NCI-H1092 (cell line): ENCODE measurements around the gene AGBL1.
"Not testable (repeated sequence)": the region's sequence is repeated elsewhere in the genome, so short reads cannot be mapped to it uniquely, and the experiment has no call there.

Experiments
- DNase-seq: peaks from one replicate; lab custom pipeline; 2025; lab: John Stamatoyannopoulos, UW

The AGBL1 gene

GRCh38 chr15:86399041-86399954 is 319.6 kb downstream of the AGBL1 start:
- DNase-seq, result no peak

- DNase-seq, result no peak
These were observed 323.6 kb downstream of the AGBL1 start for GRCh38 chr15:86403221-86403620.

GRCh38 chr15:86403914-86404583 is 324.4 kb downstream of the AGBL1 start:
- DNase-seq, result no peak

- DNase-seq, result no peak
These were observed 328.6 kb downstream of the AGBL1 start for GRCh38 chr15:86408261-86408660.

GRCh38 chr15:86411916-86412315 is 332.2 kb downstream of the AGBL1 start:
- DNase-seq, result no peak

GRCh38 chr15:86413191-86413590 is 333.5 kb downstream of the AGBL1 start:
- DNase-seq, result no peak

GRCh38 chr15:86425746-86426145 is 346.1 kb downstream of the AGBL1 start:
- DNase-seq, result no peak

- DNase-seq, result no peak
These were observed 353.2 kb downstream of the AGBL1 start for GRCh38 chr15:86432861-86433260.

GRCh38 chr15:86433983-86434382 is 354.3 kb downstream of the AGBL1 start:
- no peak for DNase-seq

GRCh38 chr15:86439614-86440013 is 359.9 kb downstream of the AGBL1 start:
- DNase-seq, result no peak

GRCh38 chr15:86444527-86444926 is 364.9 kb downstream of the AGBL1 start:
- DNase-seq, result no peak

GRCh38 chr15:86445579-86446252 is 366.0 kb downstream of the AGBL1 start:
- no peak for DNase-seq

- DNase-seq, result no peak
These were observed 366.6 kb downstream of the AGBL1 start for GRCh38 chr15:86446253-86446640.

- not testable (repeated sequence) for DNase-seq
These were observed 385.9 kb downstream of the AGBL1 start for GRCh38 chr15:86465470-86466039.

GRCh38 chr15:86481720-86482119 is 402.0 kb downstream of the AGBL1 start:
- DNase-seq, result no peak

GRCh38 chr15:86483936-86484335 is 404.3 kb downstream of the AGBL1 start:
- DNase-seq, result no peak

GRCh38 chr15:86488046-86488445 is 408.4 kb downstream of the AGBL1 start:
- DNase-seq, result no peak

- no peak for DNase-seq
These were observed 410.3 kb downstream of the AGBL1 start for GRCh38 chr15:86489981-86490380.

GRCh38 chr15:86491118-86491517 is 411.4 kb downstream of the AGBL1 start:
- DNase-seq, result no peak

- DNase-seq, result no peak
These were observed 414.2 kb downstream of the AGBL1 start for GRCh38 chr15:86493884-86494283.

- no peak for DNase-seq
These were observed 414.8 kb downstream of the AGBL1 start for GRCh38 chr15:86494475-86494874.

- DNase-seq, result no peak
These were observed 422.6 kb downstream of the AGBL1 start for GRCh38 chr15:86502301-86502700.
